Parathyroid adenoma (tissue), 2 donors: Measurements from ENCODE around the gene PALLD.

Source experiments
- H2AFZ ChIP-seq: fragments of 300-600 bp; sonication (generic); one replicate; pipeline ENCODE4 v1.7.0; 2017; ENCODE audit warnings: antibody characterized with exemption, mild to moderate bottlenecking
- H3K27ac ChIP-seq: fragments of 300-600 bp; sonication (generic); one replicate; pipeline ENCODE4 v1.7.0; 2017
- H3K27me3 ChIP-seq: fragments of 300-600 bp; sonication (generic); one replicate; pipeline ENCODE4 v1.7.0; 2017; ENCODE audit warnings: low read length; ENCODE audit not compliant: control insufficient read depth, insufficient read depth
- H3K36me3 ChIP-seq: fragments of 300-600 bp; sonication (generic); one replicate; pipeline ENCODE4 v1.7.0; 2017; ENCODE audit warnings: low read length; ENCODE audit not compliant: control insufficient read depth, insufficient read depth
- H3K4me1 ChIP-seq: fragments of 300-600 bp; sonication (generic); one replicate; pipeline ENCODE4 v1.7.0; 2017; ENCODE audit warnings: control low read depth
- H3K4me2 ChIP-seq: fragments of 300-600 bp; sonication (generic); one replicate; pipeline ENCODE4 v1.7.0; 2017; ENCODE audit warnings: low read length
- H3K4me3 ChIP-seq: fragments of 300-600 bp; sonication (generic); one replicate; pipeline ENCODE4 v1.7.0; 2017; ENCODE audit warnings: low read depth, low read length
- H3K79me2 ChIP-seq: fragments of 300-600 bp; sonication (generic); one replicate; pipeline ENCODE4 v1.7.0; 2017; ENCODE audit warnings: control low read depth
- H3K9ac ChIP-seq: fragments of 300-600 bp; sonication (generic); one replicate; pipeline ENCODE4 v1.7.0; 2017; ENCODE audit warnings: mild to moderate bottlenecking
- H3K9me3 ChIP-seq: fragments of 300-600 bp; sonication (generic); one replicate; pipeline ENCODE4 v1.7.0; 2017; ENCODE audit warnings: low read length; ENCODE audit not compliant: control insufficient read depth
- TF ChIP-seq, protein P1 (sequence below): fragments of 300-600 bp; sonication (generic); IDR thresholded peaks from one replicate; pipeline ENCODE4 v1.7.0; 2017; ENCODE audit warnings: antibody characterized with exemption, mild to moderate bottlenecking
- donor health status: primary hyperparathyroidism.

PALLD gene

DNA sequence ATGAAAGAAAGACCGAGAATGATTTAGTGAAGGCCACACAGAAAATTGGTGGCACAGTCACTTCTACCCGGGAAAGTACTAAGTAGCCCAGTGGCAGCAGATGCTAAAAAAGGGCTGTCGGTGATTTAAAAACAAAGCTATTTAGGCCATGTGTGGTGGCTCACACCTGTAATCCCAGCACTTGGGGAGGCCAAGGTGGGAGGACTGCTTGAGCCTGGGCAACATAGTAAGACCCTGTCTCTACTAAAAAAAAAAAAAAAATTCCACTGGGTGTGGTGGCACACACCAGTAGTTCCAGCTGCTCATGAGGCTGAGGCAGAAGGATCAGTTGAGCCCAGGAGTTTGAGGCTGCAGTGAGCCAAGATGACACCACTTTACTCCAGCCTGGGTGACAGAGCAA is 369.0 kb downstream of the PALLD start:
- Histone ChIP-seq H3K79me2 (peaks cover 6% of the 10 kb centered on the region), H3K9ac (no peak overlapping the region), H3K27me3 (no peaks in the 10 kb centered on the region), H3K4me3 (no peak overlapping the region), H3K36me3 (no peaks in the 10 kb centered on the region), H2AFZ (no peak overlapping the region), H3K27ac (no peak overlapping the region), H3K4me1 (no peaks in the 10 kb centered on the region), H3K4me2 (no peak overlapping the region), H3K9me3 (no peaks in the 10 kb centered on the region)
- TF ChIP-seq, protein P1, sequence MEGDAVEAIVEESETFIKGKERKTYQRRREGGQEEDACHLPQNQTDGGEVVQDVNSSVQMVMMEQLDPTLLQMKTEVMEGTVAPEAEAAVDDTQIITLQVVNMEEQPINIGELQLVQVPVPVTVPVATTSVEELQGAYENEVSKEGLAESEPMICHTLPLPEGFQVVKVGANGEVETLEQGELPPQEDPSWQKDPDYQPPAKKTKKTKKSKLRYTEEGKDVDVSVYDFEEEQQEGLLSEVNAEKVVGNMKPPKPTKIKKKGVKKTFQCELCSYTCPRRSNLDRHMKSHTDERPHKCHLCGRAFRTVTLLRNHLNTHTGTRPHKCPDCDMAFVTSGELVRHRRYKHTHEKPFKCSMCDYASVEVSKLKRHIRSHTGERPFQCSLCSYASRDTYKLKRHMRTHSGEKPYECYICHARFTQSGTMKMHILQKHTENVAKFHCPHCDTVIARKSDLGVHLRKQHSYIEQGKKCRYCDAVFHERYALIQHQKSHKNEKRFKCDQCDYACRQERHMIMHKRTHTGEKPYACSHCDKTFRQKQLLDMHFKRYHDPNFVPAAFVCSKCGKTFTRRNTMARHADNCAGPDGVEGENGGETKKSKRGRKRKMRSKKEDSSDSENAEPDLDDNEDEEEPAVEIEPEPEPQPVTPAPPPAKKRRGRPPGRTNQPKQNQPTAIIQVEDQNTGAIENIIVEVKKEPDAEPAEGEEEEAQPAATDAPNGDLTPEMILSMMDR = no peak

DNA sequence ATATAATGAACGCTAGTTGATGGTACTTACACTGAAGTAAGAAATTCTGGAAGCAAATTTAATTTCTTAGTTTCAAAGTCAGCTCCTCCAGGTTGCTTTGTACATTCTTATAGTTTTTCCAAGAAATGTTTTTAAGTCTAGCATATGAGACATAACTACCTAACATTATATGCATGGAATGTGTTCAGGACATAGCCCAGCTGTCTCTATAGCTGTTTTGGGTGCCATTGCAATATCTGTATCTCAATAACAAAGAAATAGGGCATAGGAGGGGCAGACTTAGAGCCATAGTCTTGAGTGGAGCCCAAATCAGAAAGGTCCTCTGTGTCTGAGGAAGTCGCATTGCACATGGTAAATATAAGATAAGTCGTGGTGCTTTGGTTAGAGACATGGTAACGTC is 369.8 kb downstream of the PALLD start:
- H3K4me1 ChIP-seq = no peaks in the 10 kb centered on the region
- H2AFZ ChIP-seq = no peak overlapping the region
- no peaks in the 10 kb centered on the region for H3K27me3 ChIP-seq
- H3K36me3 ChIP-seq = no peaks in the 10 kb centered on the region
- no peak overlapping the region for H3K27ac ChIP-seq
- no peaks in the 10 kb centered on the region for H3K9me3 ChIP-seq
- H3K4me2 ChIP-seq = no peak overlapping the region
- no peak overlapping the region for H3K9ac ChIP-seq
- no peak overlapping the region for H3K4me3 ChIP-seq
- peaks cover 6% of the 10 kb centered on the region for H3K79me2 ChIP-seq
- TF ChIP-seq, protein P1 = no peak

DNA sequence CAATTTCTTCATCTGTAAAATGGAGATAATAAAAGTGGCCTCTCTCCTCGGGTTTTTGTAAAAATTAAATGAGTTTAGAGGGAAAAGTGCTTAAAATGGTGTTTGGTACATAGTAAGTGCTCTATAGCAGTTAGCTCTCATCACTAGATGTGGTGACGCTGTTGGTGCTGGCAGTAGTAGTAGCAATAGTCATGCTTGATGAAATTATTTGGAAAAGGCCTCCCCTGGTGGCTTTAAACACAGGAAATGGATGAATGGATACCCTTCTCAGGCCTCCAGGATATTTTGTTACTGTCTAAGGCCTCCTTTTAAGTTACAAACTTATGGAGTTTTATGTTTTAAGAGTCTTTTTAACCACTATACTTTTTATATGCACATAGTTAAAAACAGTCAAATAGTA is 370.3 kb downstream of the PALLD start:
- Histone ChIP-seq H2AFZ (no peak overlapping the region), H3K79me2 (peaks cover 6% of the 10 kb centered on the region), H3K4me2 (no peak overlapping the region), H3K4me3 (no peak overlapping the region), H3K36me3 (no peaks in the 10 kb centered on the region), H3K9me3 (no peaks in the 10 kb centered on the region), H3K27ac (no peak overlapping the region), H3K9ac (no peak overlapping the region), H3K27me3 (no peaks in the 10 kb centered on the region), H3K4me1 (no peaks in the 10 kb centered on the region)
- TF ChIP-seq, protein P1 = no peak

DNA sequence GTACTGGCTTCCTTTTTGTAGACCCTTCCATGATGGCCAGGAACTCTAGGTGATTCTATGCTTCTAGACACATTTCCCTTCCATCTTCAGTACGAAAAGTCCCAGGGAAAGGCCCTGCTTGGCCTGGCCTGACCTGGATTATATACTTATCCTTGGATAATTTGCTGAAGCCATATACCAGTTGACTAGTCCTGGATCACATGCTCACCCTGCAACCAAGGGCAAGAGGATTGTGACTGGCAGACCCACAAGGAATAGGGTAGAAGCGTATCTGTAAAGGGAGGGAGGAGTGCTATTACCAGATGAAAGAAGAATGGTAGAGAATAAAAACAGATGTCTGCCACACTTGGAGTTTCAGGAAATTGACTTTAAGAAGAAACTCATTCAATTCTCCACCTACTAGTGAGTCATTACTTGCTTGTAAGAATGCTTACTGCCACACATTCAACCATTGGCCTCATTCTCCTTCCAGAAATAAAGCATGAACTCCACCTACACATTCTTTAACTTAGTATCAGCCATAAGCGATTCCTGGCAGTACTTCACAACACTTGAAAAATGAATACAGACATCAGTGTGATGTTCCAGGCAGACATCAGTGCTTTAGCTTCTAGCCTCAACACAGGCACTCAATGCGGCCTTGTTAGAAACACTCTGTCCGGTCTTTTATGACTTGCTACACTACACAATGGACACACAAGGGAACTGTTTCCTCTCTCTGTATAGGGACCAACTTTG is 371.4 kb downstream of the PALLD start:
- H3K4me2 ChIP-seq = no peak overlapping the region
- H3K9ac ChIP-seq = no peak overlapping the region
- no peak overlapping the region for H2AFZ ChIP-seq
- no peaks in the 10 kb centered on the region for H3K9me3 ChIP-seq
- H3K4me3 ChIP-seq = no peak overlapping the region
- TF ChIP-seq, protein P1 = no peak
- peaks cover 4% of the 10 kb centered on the region for H3K79me2 ChIP-seq
- no peaks in the 10 kb centered on the region for H3K36me3 ChIP-seq
- H3K27me3 ChIP-seq = no peaks in the 10 kb centered on the region
- H3K4me1 ChIP-seq = no peaks in the 10 kb centered on the region
- H3K27ac ChIP-seq = no peak overlapping the region

DNA sequence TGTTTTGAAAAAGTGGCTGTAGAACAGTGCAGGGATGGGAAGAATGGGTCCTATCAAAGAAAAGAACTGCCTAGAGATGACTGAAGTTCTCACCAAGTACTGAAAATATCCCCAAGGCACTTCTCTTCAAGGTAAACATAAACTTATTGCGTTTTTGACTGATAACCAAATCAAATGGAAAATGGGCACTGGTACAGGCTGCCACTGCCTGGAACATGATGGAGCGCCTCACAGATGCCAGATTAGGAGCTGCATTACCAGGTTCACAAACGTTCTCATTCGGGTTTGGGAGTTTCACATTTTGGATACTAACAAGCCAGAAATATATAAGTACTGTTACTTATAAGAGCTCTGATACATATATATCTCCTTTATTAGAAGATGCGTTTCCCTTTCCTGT is 371.9 kb downstream of the PALLD start:
- no peaks in the 10 kb centered on the region for H3K9me3 ChIP-seq
- H3K4me1 ChIP-seq = no peaks in the 10 kb centered on the region
- TF ChIP-seq, protein P1 = no peak
- no peaks in the 10 kb centered on the region for H3K36me3 ChIP-seq
- no peak overlapping the region for H3K4me2 ChIP-seq
- H3K27me3 ChIP-seq = no peaks in the 10 kb centered on the region
- no peak overlapping the region for H3K4me3 ChIP-seq
- no peak overlapping the region for H3K27ac ChIP-seq
- no peak overlapping the region for H3K9ac ChIP-seq
- H3K79me2 ChIP-seq = peaks cover 5% of the 10 kb centered on the region
- H2AFZ ChIP-seq = no peak overlapping the region
